ENCODE measurements around the gene SH2D4B.

Gene SH2D4B
- 0.29 to 1.6 (median 1.1) reads per million in 4 experiments for total RNA-seq

DNA sequence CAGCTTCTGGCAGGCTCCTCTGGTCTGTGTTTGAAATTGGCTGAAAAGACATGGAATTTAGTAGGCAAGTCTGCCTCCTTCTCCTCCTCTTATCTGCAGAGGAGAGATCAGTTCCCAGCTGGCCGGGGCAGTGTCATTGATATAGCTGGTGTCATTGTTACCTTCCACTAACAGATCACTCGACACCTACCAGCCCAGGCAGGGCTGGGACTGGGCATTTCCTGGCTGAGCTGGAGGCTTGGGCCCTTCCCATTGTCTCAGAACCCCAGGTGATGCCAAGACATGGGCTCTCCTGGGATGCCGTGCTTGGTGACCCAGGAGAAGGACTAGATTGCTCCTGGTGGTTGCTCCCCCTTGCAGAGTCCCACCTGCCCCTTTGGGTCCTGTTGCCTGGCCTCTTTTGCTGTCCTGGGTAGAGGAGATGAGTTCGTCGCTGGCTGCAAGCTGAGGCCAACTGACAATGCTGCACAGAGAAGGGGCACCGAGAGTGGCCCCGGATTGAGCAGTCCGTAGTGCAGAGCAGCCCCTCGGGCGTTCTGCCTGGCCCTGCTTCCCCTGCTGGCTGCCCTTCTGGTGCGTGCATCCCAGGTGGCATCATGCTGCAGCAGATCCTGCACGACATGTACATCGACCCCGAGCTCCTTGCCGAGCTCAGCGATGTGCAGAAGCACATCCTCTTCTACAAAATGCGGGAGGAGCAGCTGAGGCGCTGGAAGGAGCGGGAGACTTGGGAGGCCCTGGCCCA is at the start of gene SH2D4B:
SH2D4B (plus strand) TSS at position 167 of the 745 bp plus-strand sequence; CDS start at position 597, 430 bp downstream.
- DNase-seq = no peak

DNA sequence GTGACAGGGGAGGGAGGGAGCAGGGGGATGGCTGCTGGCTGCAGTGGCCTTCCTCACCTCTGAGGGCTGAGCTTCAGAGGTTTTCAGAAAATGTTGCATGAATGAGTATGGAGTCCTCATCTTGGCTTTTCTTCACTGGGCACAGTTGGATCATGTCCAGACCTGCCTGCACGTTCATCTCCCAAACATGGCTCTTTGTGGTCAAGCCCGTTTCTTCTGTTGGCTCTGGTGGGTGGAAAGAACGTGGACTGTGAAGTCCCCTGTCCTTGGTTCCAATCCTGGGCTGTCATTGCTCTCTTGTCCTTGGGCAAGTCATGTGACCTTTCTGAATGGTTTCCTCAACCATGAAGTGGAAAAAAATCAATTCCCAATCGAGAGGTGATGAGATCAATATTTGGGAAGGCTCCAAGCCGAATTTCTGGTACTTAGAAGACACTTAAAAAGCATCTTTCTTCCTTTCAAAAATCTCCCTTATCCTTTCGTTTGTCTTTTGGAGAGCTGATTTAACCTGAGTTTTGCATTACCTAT is 49.1 kb upstream of the SH2D4B start:
- DNase-seq = no peak

DNA sequence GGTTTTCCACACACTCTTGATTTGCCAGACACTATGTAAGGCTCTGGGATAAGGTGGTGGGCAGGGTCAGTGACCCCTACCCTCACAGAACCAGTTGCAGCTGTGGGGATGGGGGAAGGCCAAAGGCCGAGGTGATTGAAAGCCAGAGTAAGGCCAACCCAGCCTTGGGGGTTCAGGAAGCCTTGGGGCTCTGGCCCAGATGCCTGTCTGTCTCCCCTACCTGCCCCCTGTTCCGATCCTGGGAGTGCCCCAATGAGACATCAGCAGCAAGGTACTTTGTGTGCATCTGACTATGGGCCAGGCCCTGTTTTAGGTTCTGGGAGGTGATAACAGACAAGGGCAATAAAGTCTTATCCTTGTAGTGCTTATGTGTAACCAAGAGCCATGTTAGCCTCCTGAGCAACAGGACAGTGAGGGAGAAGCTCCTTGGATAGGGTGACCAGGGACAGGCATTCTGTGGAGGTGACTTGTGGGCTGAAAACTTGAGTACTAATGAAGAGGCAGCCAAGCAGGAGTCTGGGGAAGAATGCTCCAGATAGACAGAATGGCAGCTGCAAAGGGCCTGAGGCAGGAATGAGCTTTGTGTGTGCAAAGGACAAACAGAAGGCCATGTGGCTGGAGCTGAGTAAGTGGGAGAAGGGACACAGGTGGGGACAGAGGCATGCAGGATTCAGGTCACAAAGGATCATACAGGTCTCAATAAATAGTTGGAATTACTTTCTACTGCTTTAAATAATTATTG is 48.2 kb upstream of the SH2D4B start:
- no peak for DNase-seq

DNA sequence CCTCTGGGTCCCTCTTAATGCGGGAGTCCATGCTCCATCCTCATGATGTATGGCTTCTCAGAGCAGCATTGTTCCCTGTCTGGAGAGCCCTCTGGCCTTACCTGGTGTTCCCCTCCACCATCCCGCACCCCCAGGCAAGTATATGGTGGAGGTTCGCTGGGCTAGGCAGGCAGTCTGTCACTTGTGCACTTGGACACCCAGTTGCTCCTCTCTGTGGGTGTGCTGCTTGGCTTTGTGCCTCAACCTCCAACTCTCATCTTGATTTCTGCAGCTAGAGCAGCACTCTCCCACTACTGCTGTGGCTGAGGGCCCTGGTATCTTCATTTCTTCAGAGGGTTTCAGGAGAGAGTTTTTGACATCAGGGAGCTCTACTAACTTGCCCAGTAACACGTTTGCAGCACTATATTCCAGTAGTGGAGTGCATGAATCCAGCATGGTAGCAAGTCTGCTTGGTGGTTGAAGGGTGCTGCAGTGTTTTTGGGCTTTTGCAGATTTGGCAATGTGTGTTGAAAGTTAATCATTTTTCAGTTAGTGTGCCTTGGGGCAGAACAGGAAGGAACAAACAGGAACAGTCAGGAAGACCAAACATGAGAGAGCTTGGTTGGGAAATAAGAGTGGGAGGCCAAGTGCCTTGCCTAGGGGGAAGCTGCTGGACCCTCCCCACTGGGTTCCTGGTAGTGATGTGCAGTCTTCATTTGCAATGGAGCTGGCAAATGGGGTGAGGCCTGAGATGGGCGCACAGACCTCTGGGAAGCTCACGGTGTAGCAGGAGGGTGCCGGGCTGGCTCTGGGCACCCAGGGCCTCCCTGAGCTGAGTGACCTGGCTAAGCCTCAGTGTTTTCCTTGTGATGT is 46.2 kb upstream of the SH2D4B start:
- no peak for DNase-seq

DNA sequence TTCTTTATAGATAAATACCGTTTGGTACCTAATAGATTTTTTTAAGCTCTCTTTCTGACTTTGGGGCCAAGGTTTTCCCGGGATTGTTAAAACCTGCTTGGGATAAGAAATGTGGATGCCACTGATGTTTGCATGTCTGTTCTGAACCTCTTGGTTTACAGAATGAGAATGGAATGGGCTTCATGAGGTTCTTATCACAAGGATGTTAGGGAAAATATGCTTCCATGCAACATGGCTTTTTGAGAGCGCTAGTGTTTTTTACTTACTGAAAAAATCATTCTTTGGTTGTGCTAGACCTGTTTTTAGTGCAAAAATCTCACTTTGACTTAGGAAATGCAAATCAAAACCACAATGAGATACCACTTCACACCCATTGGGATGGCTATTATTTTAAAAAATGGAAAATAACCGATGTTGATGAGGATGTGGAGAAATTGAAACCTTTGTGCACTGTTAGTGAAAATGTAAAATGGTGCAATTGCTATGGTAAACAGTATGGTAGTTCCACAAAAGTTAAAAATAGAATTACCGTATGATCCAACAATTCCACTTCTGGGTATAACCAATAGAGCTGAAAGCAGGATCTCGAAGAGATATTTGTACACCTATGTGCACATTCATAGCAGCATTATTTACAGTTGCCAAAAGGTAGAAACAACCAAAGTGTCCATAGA is 44.7 kb upstream of the SH2D4B start:
- DNase-seq = no peak

DNA sequence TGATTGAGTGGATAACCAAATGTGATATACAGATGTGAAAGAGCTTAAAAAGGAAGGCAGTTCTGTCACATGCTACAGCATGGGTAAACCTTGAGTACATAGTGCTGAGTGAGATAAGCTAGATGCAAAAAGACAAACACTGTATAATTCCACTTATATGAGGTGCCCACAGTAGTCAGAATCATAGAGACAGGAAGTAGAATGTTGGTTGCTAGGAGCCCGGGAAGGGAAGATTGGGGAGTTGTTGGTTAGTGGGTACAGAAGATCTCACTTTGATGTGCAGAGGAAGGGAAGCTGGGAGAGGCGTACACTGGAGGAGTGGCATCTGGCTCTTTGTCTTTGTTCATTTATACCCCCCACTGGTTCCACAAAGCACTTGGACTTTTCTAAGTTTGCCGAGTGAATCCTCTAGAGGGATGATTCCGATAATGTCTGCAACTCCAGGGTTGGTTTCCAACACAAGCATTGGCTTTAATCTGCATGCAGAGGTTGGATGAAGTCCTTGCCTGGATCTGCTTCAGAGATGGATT is 44.1 kb upstream of the SH2D4B start:
- DNase-seq = no peak

DNA sequence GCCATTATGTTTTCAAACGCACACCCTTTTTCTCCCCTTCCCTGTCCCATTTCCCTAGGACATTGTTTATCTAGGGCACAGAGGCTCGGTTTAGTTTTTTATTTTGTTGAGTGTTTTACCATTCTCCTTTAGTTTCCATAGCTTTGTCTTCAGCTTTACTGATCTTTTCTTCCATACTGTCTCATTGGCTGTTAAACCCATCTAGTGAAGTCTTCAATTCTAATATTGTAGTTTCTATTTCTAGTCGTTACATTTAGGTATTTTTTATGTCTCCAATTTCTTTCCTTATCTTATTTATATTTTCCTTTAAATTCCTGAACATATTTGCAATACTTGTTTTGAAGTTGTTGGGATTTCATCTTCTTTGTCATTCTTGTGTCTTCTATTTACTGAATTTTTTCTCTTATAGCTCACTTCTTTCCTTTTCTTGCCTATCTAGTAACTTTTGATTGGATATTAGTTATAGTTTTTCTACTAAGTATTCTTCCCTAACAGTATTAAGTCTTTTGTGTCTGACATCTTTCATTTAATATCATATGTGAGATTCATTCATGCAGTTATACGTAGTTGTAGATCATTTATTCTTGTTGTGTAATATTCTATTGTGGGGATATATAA is 41.0 kb upstream of the SH2D4B start:
- DNase-seq = no peak

DNA sequence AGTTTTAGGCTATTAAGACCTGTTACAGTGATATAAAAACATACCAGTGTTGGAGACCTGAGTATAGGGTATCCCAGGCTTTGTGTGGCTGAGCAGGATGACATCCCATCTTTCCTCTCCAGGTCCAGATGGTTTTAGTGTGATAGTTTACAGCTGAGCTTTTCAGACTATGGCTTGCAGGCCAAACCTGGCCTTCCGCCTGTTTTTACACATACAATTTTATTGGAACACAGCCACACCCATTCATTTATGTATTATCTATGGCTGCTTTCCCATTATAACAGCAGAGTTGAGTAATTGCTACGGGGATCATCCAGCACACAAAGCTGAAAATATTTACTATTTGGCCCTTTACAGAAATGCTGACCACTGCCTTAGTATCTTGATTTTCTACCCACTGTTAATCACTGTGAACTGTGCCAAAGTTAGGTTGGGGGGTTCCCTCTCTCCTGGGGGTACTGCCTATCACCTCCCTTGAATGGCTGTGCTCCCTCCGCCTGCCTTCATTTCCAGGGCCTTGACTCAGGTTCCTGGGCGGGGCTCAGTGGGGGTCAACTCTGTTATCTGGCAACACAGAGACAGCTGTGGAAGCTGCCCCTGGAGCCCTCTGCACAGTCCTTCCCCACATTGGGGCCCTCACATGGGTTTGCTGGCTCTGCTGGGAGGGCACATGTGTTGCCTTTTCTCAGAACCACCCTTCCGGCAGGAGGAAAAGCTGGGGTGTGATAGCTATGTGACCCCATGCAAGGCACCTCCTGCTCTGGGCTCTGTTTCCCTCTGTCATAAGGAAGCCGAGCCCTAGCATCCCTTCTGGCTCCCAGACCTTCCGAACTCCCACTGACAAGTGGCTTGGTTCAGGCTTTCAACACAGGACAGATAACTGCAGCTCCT is 40.3 kb upstream of the SH2D4B start:
- DNase-seq = no peak

DNA sequence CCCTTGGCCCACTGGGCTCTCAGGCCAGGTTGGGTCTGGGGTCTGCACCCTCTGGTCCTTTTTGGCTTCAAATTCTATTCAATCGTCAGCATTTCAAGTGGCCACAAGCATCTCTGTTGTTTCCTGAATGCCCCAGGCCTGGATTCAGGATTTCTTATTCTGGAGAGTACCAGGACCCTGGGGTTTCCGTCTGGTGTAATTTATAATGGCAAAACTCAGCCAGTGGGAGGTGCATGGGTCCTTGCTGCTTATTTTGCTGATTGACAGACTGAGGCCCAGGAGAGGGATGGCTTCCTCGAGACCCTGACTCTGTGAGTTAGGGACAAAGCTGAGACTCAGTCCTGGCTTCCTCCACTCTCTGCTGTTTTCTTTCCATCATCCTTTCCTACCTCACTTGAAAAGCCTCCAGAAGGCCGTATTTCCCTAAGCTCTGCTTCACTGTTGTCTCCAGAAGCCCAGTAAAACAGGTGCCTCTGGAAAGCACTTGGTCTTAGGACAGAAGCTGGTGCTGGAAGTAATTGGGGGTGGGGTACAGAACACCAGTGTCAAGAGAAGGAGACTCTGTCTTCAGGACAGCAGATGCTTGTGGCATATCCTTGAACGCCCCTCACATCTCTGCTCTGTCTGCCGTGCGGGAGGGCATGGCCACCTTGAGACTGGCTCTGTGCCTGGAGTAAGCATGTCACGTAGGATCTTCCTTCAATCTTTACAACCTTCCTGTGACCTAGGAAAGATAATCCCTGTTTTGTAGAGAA is 39.4 kb upstream of the SH2D4B start:
- DNase-seq = no peak

DNA sequence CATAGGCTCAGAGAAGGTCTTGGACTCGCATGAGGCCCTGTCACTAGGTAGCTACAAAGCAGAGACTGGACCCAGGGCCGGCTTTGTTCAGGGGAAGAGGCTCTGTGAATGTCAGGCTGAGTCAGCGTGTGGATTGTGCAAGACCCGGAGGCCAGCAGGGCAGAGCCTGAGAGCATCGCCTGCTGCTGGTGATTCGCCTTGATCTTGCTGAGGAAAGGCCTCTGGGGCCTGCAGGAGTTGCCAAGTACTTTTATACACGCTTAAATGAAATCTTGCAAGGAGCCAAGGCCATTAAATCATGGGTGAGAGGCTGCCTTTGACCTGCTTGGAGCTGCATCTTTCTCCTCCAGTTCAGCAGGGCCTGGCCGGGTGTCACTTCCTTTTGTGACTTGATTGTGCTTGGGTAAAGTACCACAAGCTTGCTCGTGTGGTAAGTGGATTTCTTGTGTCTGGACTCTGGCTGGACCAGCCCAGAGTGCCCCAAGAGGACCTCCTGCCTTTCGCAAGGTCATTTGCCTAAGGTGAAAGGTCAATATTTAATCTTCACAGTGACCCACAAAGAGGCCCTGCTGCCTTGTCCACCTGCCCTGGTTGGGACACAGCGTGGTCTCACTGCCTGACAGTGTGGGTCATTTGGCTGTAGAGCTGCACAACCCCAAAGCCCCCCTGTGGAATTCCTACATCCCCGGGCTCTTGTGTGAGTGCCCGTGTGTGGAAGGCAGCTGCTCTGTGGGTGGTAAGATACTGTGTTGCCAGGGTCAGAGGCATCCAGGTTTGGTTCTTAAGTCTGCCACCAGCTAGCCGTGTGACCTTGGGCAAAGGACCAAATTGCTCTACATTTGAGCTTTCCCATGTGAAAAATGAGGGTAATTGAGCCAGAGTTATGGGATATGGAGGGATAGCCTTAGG is 38.6 kb upstream of the SH2D4B start:
- no peak for DNase-seq

DNA sequence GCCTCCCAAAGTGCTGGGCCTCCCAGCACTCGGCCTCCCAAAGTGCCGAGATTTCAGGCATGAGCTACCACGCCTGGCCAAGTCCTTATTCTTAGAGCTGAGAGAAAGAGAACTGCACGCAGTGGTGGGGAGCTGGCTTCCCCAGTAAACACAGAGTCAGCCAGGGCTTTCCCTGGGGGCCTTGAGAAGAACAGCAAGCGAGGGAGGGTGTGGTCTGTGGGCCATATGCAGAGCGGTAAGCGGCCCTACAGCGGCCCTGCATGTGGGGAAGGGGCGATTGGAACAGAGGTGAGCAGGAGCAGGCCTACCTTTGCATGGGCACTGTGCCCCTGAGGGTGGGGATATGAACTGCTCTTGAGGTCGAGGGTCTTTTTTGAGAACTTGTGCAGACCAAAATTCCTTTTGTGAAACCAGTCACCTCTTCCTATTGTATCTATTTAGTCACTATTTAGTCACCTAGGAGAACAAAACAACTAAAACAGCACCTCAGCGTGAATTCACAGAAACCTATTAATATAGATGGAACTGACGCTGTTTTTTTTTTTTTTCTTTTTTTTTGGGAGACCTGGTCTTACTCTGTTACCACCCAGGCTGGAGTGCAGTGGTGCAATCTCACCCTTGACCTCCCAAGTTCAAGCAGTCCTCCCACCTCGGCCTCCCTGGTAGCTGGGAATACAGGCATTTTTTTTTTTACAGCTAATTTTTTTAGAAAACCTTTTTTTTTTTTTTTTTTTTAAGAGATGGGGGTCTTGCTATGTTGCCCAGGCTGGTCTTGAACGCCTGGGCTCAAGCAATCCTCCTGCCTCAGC is 36.9 kb upstream of the SH2D4B start:
- no peak for DNase-seq

DNA sequence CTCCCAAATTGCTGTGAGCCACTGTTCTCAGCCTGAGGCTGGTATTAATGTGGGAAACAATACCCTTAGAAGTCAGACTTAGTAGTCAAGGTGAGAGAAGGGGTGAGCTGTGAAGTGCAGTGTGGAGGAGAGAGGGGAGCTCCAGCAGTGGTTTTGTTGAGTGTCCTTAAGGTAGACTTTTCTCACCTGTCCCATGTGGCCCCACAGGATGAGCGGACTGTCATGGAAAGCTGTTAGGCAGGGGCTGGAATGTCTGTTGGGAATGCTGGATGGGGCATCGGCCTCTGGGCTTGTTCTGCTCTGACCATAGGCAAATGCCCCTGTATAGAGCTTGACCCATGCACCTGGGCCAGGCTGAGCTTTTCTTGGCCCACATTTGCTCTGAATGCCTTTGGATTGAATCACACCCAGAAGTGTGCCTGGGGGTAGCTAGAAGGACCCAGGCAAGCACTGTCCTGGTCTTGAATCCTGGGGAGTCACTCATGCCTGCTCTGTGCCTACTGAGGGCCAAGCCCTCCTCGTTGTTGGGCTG is 36.3 kb upstream of the SH2D4B start:
- DNase-seq = no peak

DNA sequence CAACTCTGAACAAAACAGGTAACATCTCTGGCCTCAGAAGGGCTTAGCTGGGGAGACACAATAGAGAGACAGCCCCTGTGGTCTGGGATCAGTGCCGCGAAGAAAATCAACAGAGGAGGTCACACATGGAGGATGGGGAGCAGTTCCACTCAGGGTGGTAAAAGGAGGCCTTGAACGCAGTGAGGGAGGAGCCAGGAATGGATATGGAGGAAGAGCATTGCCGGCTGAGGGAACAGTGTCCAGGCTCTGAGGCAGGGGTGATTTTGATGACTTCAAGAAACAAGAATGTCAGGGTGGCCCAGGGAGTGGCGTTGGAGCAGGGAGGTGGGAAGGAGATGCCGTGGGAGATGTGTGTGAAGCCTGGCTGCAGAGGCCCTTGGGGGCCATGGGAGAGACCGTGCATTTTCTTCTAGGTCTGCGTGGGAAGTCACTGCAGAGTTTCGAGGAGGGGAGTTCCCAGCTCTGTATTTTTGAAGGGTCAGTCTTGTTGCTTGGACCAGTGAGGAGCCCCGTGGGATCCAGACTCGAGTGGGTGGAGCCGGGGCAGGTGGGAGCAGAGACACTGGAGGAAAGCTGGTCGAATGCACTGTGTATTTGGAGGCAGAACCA is 35.7 kb upstream of the SH2D4B start:
- DNase-seq = no peak

DNA sequence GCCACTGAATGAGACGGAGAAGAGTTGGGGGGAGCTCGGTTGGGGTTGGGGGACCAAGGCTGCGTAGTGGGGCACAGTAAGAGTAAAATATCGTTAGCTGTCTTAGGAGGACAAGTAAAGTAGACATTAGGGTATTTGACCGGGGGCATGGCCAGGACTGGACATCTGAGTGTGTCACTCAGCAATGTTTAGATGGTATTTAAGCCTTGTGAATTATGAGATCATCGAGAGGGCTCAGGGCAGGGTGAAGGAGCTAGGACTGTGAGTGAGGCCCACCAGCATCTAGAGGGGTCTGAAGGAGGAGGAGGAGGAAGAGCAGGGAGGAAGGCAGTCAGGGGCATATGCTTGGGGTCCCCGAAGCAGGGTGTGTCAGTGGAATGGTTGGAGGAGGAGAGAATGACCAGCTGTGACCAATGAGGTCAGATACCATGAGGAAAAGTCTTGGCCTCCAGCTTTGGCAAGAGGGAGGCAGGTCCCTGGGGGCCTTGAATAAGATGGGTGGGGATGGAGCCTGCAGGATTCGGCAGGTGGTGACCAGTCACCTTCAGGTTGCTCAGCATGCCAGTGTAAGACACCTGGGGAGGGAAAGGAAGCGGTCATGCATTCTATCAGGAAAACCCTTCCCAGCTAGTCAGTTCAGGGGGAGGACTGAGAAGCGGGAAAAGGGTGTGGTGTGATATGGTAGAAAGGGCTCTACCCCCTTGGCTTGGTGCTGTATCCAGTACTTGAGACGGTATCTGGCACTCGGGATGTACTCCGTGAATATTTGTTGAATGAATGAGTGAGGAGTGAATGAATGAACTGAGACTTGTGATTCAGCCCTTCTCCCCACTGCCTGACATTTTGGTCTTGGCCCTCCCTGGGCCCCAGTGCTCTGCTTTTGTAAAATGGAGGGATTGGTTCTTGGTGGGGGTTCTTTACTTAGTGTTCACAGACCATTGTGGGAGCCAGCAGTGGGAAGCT is 34.8 kb upstream of the SH2D4B start:
- no peak for DNase-seq

DNA sequence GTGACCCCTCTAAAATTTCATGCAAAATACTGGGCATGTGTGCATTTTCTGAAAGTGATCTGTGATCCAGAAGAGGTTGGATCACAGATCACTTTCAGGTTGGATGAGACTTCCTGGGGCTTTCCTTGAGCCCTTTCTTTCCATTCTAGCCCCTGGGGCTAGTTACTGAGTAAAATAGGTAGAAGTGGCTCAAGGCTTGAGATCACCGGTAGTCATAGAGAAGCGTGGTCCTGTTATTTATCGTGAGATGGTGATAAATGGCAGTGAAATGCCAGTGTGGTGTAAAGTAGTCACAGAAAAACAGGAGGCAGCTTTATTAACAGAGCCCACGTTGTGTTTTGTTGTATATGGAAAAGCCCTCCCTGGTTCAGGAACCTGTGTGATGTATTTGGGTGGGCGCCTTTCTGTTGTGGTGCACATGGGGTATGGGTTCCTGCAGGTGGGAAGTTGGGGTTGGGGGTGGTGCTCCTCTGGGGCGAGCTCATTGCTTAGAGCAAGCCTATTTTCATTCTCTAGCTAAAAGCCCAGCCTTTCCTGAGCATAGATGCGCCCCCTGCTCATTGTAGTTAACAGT is 34.0 kb upstream of the SH2D4B start:
- DNase-seq = no peak

Measured in effector CD8-positive, alpha-beta T cell (primary cell).